Ammon's horn (tissue), 1 donor: Measurements from ENCODE around the gene SEPTIN3.

Experiments used
- DNase-seq: peaks from one replicate; pipeline ENCODE4 v3.0.0-alpha.2; 2016; ENCODE audit warnings: low spot score

SEPTIN3 gene

GRCh38 chr22:42016111-42016510 lies 46.9 kb downstream of the SEPTIN3 start:
- DNase-seq, result no peak

GRCh38 chr22:42018224-42018623 lies 49.0 kb downstream of the SEPTIN3 start:
- DNase-seq, result no peak
